HEK293 (cell line): ENCODE results near the gene GAA.

Source experiments
- CTCF ChIA-PET: fragments of 350-600 bp; formaldehyde crosslinking; extraction: SDS; loops from one replicate; lab custom pipeline; 2021; ENCODE audit warnings: antibody characterized with exemption; lab: Yijun Ruan, JAX
- POLR2A ChIA-PET: fragments of 300-600 bp; formaldehyde crosslinking; extraction: SDS; loops from one replicate; lab custom pipeline; 2020; ENCODE audit warnings: antibody characterized with exemption, inconsistent platforms; lab: Yijun Ruan, JAX
- H3K27ac ChIP-seq: fragments of 200-500 bp; sonication (Bioruptor generic); 2 replicates; pipeline ENCODE4 v1.5.1; 2014; ENCODE audit warnings: low read depth, low read length, control low read depth, inconsistent platforms; ENCODE audit errors: extremely low read depth
- H3K36me3 ChIP-seq, 2 experiments: fragments of 200-500 bp in 1 of 2; sonication (Bioruptor generic) in 1 of 2; 1 replicate in 1 of 2; 2 replicates in 1 of 2; pipeline ENCODE4 v1.5.1; 2014 to 2017; ENCODE audit warnings: inconsistent platforms in 2 of 2, low read length in 2 of 2; ENCODE audit not compliant: control insufficient read depth in 2 of 2, insufficient read depth in 1 of 2
- H3K4me1 ChIP-seq: fragments of 200-500 bp; sonication (Bioruptor generic); 2 replicates; pipeline ENCODE4 v1.5.1; 2014; ENCODE audit warnings: mild to moderate bottlenecking, low read length, inconsistent platforms; ENCODE audit not compliant: control insufficient read depth, insufficient read depth
- H3K4me3 ChIP-seq: 2 replicates; pipeline ENCODE4 v1.5.1; 2011; ENCODE audit warnings: low read depth, mild to moderate bottlenecking, control low read depth, low read length, moderate library complexity
- H3K9me3 ChIP-seq: fragments of 200-500 bp; sonication (Bioruptor generic); 2 replicates; pipeline ENCODE4 v1.5.1; 2014; ENCODE audit warnings: low read depth, low read length, inconsistent platforms; ENCODE audit not compliant: control insufficient read depth, insufficient read depth
- GLI2 ChIP-seq: fragments of 450-650 bp; formaldehyde crosslinking; IDR thresholded peaks from 2 replicates; pipeline ENCODE4; 2017; ENCODE audit warnings: missing biosample characterization, missing genetic modification characterization, low read depth, borderline replicate concordance
- GLIS1 ChIP-seq: fragments of 450-650 bp; formaldehyde crosslinking; IDR thresholded peaks from 2 replicates; pipeline ENCODE4 v1.5.1; 2016; ENCODE audit warnings: missing biosample characterization, missing genetic modification characterization
- MZF1 ChIP-seq: fragments of 450-650 bp; formaldehyde crosslinking; IDR thresholded peaks from 2 replicates; pipeline ENCODE4 v1.5.1; 2017; ENCODE audit warnings: missing biosample characterization, missing genetic modification characterization, borderline replicate concordance
- RBAK ChIP-seq: fragments of 450-650 bp; formaldehyde crosslinking; IDR thresholded peaks from 2 replicates; pipeline ENCODE4 v1.5.1; 2016; ENCODE audit warnings: missing biosample characterization, missing genetic modification characterization
- ZNF174 ChIP-seq: fragments of 450-650 bp; formaldehyde crosslinking; IDR thresholded peaks from 2 replicates; pipeline ENCODE4 v1.5.0; 2017; ENCODE audit warnings: missing biosample characterization, mild to moderate bottlenecking, missing genetic modification characterization
- ZNF335 ChIP-seq: fragments of 450-650 bp; formaldehyde crosslinking; conservative IDR thresholded peaks from 2 replicates; pipeline ENCODE4 v1.5.1; 2016; ENCODE audit warnings: missing biosample characterization, missing genetic modification characterization
- ZNF350 ChIP-seq: fragments of 450-650 bp; formaldehyde crosslinking; IDR thresholded peaks from 2 replicates; pipeline ENCODE4 v1.5.0; 2017; ENCODE audit warnings: missing biosample characterization, mild to moderate bottlenecking, missing genetic modification characterization
- ZNF354C ChIP-seq: fragments of 450-650 bp; formaldehyde crosslinking; IDR thresholded peaks from 2 replicates; pipeline ENCODE4 v1.5.1; 2016; ENCODE audit warnings: missing biosample characterization, missing genetic modification characterization, low read depth, borderline replicate concordance
- ZNF473 ChIP-seq: fragments of 450-650 bp; formaldehyde crosslinking; IDR thresholded peaks from 2 replicates; pipeline ENCODE4 v1.5.1; 2017; ENCODE audit warnings: missing biosample characterization, missing genetic modification characterization
- ZNF48 ChIP-seq: fragments of 450-650 bp; formaldehyde crosslinking; IDR thresholded peaks from 2 replicates; pipeline ENCODE4 v1.5.1; 2016; ENCODE audit warnings: missing biosample characterization, missing genetic modification characterization
- ZNF560 ChIP-seq: fragments of 450-650 bp; formaldehyde crosslinking; IDR thresholded peaks from 2 replicates; pipeline ENCODE4 v1.5.1; 2017; ENCODE audit warnings: missing biosample characterization, missing genetic modification characterization, borderline replicate concordance
- ZNF600 ChIP-seq: fragments of 450-650 bp; formaldehyde crosslinking; IDR thresholded peaks from 2 replicates; pipeline ENCODE4 v1.5.1; 2016; ENCODE audit warnings: missing biosample characterization, missing genetic modification characterization
- ZNF621 ChIP-seq: fragments of 450-650 bp; formaldehyde crosslinking; IDR thresholded peaks from 2 replicates; pipeline ENCODE4 v1.5.1; 2017; ENCODE audit warnings: missing biosample characterization, missing genetic modification characterization
- ZNF629 ChIP-seq: fragments of 450-650 bp; formaldehyde crosslinking; IDR thresholded peaks from 2 replicates; pipeline ENCODE4 v1.5.1; 2017; ENCODE audit warnings: missing biosample characterization, missing genetic modification characterization
- ZNF654 ChIP-seq: fragments of 450-650 bp; formaldehyde crosslinking; IDR thresholded peaks from 2 replicates; pipeline ENCODE4 v1.5.1; 2016; ENCODE audit warnings: low read depth, missing biosample characterization, missing genetic modification characterization
- ZNF670 ChIP-seq: fragments of 450-650 bp; formaldehyde crosslinking; IDR thresholded peaks from 2 replicates; pipeline ENCODE4 v1.5.1; 2016; ENCODE audit warnings: missing biosample characterization, missing genetic modification characterization, low read depth
- ZXDB ChIP-seq: fragments of 450-650 bp; formaldehyde crosslinking; IDR thresholded peaks from 2 replicates; pipeline ENCODE4 v1.5.1; 2016; ENCODE audit warnings: missing biosample characterization, missing genetic modification characterization
- TF ChIP-seq, protein P1 (sequence below): fragments of 450-650 bp; formaldehyde crosslinking; optimal IDR thresholded peaks from 2 replicates; pipeline ENCODE3; 2016; ENCODE audit warnings: missing biosample characterization, mild to moderate bottlenecking, missing genetic modification characterization
- TF ChIP-seq, protein P2 (sequence below): fragments of 450-650 bp; formaldehyde crosslinking; IDR thresholded peaks from 2 replicates; pipeline ENCODE4 v1.5.1; 2016; ENCODE audit warnings: missing biosample characterization, missing genetic modification characterization, borderline replicate concordance

Gene GAA

DNA sequence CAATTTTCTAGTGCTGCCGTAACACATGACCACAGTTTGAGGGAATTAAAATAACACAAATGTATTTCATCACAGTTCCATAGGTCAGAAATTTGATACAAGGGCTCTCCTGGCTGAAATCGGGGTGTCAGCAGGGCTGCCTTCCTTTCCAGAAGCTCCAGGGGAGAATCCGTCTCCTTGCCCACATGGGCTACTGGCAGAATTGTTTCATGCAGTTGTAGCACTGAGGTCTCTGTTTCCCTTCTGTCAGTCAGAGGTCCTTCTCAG is 25.0 kb downstream of the GAA start:
- H3K4me1 ChIP-seq = no peaks in the 10 kb centered on the region
- H3K36me3 ChIP-seq = no peaks in the 10 kb centered on the region
- ChIA-PET POLR2A (no interaction called here), CTCF (interaction anchor here (0.6 to 1.9 kb wide), 2 partner anchors 11 to 13 kb away, joined by 4 to 6 read pairs; no protein-coding TSS in a partner anchor)
- no peak overlapping the region for H3K27ac ChIP-seq
- no peak for TF ChIP-seq GLI2 (tag by site-specific recombination)
- TF ChIP-seq RBAK (tag by site-specific recombination) = no peak
- no peak for TF ChIP-seq GLIS1
- TF ChIP-seq ZNF335 (tag by site-specific recombination) = no peak
- TF ChIP-seq MZF1 (tag by site-specific recombination) = no peak
- no peak for TF ChIP-seq ZXDB (tag by site-specific recombination)
- no peak for TF ChIP-seq ZNF350 (tag by site-specific recombination)
- TF ChIP-seq ZNF629 (tag by site-specific recombination) = no peak
- no peak for TF ChIP-seq ZNF654 (tag by site-specific recombination)
- TF ChIP-seq ZNF560 = no peak
- TF ChIP-seq ZNF48 (tag by site-specific recombination) = no peak
- no peak for TF ChIP-seq ZNF621 (tag by site-specific recombination)
- no peak for TF ChIP-seq ZNF174 (tag by site-specific recombination)
- TF ChIP-seq, all 188 proteins: peak for 0
- Histone ChIP-seq H3K9me3 (no peaks in the 10 kb centered on the region), H3K4me3 (no peak overlapping the region)

DNA sequence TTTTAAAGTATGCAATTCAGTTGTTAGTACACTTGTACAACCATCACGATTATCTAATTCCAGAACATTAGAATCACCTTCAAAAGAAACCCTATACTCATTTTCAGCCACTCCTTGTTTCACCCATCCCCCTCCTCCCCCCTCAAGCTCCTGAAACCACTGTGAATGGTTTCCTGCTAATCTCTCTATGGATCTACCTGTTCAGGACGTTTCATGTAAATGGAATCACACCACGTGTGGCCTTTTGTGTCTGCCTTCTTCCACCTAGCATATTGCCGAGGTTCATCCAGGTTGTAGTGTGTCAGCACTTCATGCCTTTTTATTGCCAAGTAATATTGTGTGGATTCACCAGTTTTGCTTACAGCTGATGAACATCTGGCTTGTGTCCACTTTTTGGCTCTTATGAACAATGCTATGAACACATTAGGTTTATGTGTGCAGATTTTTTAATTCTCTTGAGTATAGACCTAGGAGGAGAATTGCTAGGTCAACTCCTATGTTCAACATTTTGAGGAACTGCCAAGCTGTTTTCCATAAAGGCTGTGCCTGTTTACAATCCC is 27.7 kb downstream of the GAA start:
- POLR2A ChIA-PET = no interaction called here
- Histone ChIP-seq H3K4me3 (no peak overlapping the region), H3K27ac (no peak overlapping the region), H3K36me3 (peaks cover 15 to 19% of the 10 kb centered on the region in 2 experiments), H3K9me3 (no peaks in the 10 kb centered on the region), H3K4me1 (no peaks in the 10 kb centered on the region)
- TF ChIP-seq ZNF354C (no peak), ZNF335 (tag by site-specific recombination) (no peak), ZNF600 (tag by site-specific recombination) (peak; percentile 45; the same call in 1 of the 2 replicates)
- TF ChIP-seq, protein P1, sequence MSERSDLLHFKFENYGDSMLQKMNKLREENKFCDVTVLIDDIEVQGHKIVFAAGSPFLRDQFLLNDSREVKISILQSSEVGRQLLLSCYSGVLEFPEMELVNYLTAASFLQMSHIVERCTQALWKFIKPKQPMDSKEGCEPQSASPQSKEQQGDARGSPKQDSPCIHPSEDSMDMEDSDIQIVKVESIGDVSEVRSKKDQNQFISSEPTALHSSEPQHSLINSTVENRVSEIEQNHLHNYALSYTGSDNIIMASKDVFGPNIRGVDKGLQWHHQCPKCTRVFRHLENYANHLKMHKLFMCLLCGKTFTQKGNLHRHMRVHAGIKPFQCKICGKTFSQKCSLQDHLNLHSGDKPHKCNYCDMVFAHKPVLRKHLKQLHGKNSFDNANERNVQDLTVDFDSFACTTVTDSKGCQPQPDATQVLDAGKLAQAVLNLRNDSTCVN (tag by site-specific recombination) = no peak
- CTCF ChIA-PET = interaction anchor here (0.7 to 1.0 kb wide), 2 partner anchors 12 to 121 kb away, joined by 3 to 4 read pairs; no protein-coding TSS in a partner anchor

DNA sequence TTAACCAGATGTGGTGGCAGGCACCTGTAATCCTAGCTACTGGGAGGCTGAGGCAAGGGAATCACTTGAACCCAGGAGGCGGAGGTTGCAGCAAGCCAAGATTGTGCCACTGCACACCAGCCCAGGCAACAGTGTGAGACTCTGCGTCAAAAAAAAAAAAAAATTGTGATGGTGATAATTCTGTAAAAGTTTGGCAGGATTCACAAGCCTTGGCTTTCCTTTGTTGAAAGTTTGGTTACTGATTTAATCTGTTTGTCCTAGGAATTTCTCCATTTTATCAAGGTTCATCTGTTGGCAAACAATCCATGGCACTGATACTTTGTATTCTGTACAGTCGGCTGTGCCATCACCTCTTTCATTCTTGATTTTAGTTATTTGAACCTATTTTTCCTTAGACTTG is 29.6 kb downstream of the GAA start:
- CTCF ChIA-PET = interaction anchor here (0.6 to 0.7 kb wide), 2 partner anchors 47 to 389 kb away, joined by 3 read pairs; no protein-coding TSS in a partner anchor
- POLR2A ChIA-PET = interaction anchor here (2.3 kb wide), 1 partner anchor 29 kb away, joined by 6 read pairs; the partner anchor contains the start of gene GAA

More for the DNA sequence above, 29.6 kb downstream of the GAA start:
- Histone ChIP-seq H3K4me3 (no peak overlapping the region), H3K36me3 (peaks cover 34 to 38% of the 10 kb centered on the region in 2 experiments), H3K27ac (no peak overlapping the region), H3K9me3 (no peaks in the 10 kb centered on the region), H3K4me1 (no peaks in the 10 kb centered on the region)
- TF ChIP-seq, protein P2, sequence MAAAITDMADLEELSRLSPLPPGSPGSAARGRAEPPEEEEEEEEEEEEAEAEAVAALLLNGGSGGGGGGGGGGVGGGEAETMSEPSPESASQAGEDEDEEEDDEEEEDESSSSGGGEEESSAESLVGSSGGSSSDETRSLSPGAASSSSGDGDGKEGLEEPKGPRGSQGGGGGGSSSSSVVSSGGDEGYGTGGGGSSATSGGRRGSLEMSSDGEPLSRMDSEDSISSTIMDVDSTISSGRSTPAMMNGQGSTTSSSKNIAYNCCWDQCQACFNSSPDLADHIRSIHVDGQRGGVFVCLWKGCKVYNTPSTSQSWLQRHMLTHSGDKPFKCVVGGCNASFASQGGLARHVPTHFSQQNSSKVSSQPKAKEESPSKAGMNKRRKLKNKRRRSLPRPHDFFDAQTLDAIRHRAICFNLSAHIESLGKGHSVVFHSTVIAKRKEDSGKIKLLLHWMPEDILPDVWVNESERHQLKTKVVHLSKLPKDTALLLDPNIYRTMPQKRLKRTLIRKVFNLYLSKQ (tag by site-specific recombination) = no peak
- TF ChIP-seq ZNF670 (tag by site-specific recombination) (no peak), ZNF473 (no peak)
